Measurements from ENCODE around the gene FFAR3. TPM values are rescaled to one million over a fixed set of nuclear protein-coding genes. Genes with fewer than 3 reads are reported as not detected.

Gene FFAR3
- total and polyA plus RNA-seq, 7 donors, result 0.67 to 1.9 (median 1.4) TPM; not detected in 2

- Histone ChIP-seq H3K36me3 (no peaks in the 10 kb centered on the region), H3K4me3 (no peak overlapping the region), H3K9me3 (no peaks in the 10 kb centered on the region), H3K4me1 (peaks cover 0 to 40% (median 11%) of the 10 kb centered on the region in 4 donors), H3K27me3 (no peaks in the 10 kb centered on the region), H3K27ac (peak overlapping the region in 3 of 4 donors; percentile 35 to 65 (median 55))
- 43 to 70% methylated on average over 9 of the region's 9 CpGs for WGBS, 2 donors
- intact Hi-C loops (cut with DNase I), result no loop called here
- no peak for DNase-seq
- TF ChIP-seq EP300 (IDR thresholded peaks at IDR 0.05) (no peak), CTCF (IDR thresholded peaks at IDR 0.05) (no peak), POLR2AphosphoS5 (IDR thresholded peaks at IDR 0.05) (no peak)
These were observed 22.3 kb downstream of the FFAR3 start for GRCh38 chr19:35380450-35381124.

GRCh38 chr19:35381318-35381717, 23.1 kb downstream of the FFAR3 start:
- no peak for DNase-seq
- no peak for TF ChIP-seq POLR2A (IDR thresholded peaks at IDR 0.05)
- no peak for TF ChIP-seq CTCF (IDR thresholded peaks at IDR 0.05)
- TF ChIP-seq EP300 (IDR thresholded peaks at IDR 0.05), result no peak
- no peak for TF ChIP-seq POLR2AphosphoS5 (IDR thresholded peaks at IDR 0.05)
- no peaks in the 10 kb centered on the region for H3K9me3 ChIP-seq
- peaks cover 0 to 40% (median 11%) of the 10 kb centered on the region in 4 donors for H3K4me1 ChIP-seq
- H3K27ac ChIP-seq, result peak overlapping the region in 2 of 4 donors; percentile 55 to 65
- intact Hi-C loops (cut with DNase I), result no loop called here
- H3K36me3 ChIP-seq, result no peaks in the 10 kb centered on the region
- H3K27me3 ChIP-seq, result no peaks in the 10 kb centered on the region
- H3K4me3 ChIP-seq, result no peak overlapping the region
- 49 to 52% methylated on average over 3 of the region's 3 CpGs for WGBS, 2 donors

- Histone ChIP-seq H3K9me3 (no peaks in the 10 kb centered on the region), H3K4me3 (no peak overlapping the region), H3K36me3 (no peaks in the 10 kb centered on the region), H3K27ac (peak overlapping the region in 1 of 4 donors; percentile 65), H3K4me1 (peaks cover 0 to 44% (median 11%) of the 10 kb centered on the region in 4 donors), H3K27me3 (no peaks in the 10 kb centered on the region)
- WGBS, 2 donors, result 92 to 93% methylated on average over 6 of the region's 6 CpGs
- DNase-seq, result no peak
- no peak for TF ChIP-seq CTCF (IDR thresholded peaks at IDR 0.05)
- no peak for TF ChIP-seq POLR2AphosphoS5 (IDR thresholded peaks at IDR 0.05)
- TF ChIP-seq POLR2A (IDR thresholded peaks at IDR 0.05), result no peak
- no peak for TF ChIP-seq EP300 (IDR thresholded peaks at IDR 0.05)
- intact Hi-C loops (cut with DNase I), result no loop called here
These were observed 23.7 kb downstream of the FFAR3 start for GRCh38 chr19:35381926-35382325.

GRCh38 chr19:35383536-35383935, 25.3 kb downstream of the FFAR3 start:
- H3K9me3 ChIP-seq, result no peaks in the 10 kb centered on the region
- WGBS, 2 donors, result 95 to 98% methylated on average over 2 of the region's 2 CpGs
- H3K27ac ChIP-seq, result peak overlapping the region in 1 of 4 donors; percentile 32
- intact Hi-C loops (cut with DNase I), result no loop called here
- no peaks in the 10 kb centered on the region for H3K36me3 ChIP-seq
- no peak overlapping the region for H3K4me3 ChIP-seq
- TF ChIP-seq EP300 (IDR thresholded peaks at IDR 0.05) (no peak), POLR2AphosphoS5 (IDR thresholded peaks at IDR 0.05) (no peak), CTCF (IDR thresholded peaks at IDR 0.05) (no peak), POLR2A (IDR thresholded peaks at IDR 0.05) (no peak)
- no peak for DNase-seq
- peaks cover 0 to 60% (median 11%) of the 10 kb centered on the region in 4 donors for H3K4me1 ChIP-seq
- H3K27me3 ChIP-seq, result no peaks in the 10 kb centered on the region

Measured in sigmoid colon (tissue), 7 donors.